ENCODE data around the gene FLII. TPM values are rescaled to one million over a fixed set of nuclear protein-coding genes. Genes with fewer than 3 reads are reported as not detected.
"Not testable (repeated sequence)": the region's sequence is repeated elsewhere in the genome, so short reads cannot be mapped to it uniquely, and the experiment has no call there.

FLII gene
- 280 and 292 TPM in 2 replicates for total RNA-seq

DNA sequence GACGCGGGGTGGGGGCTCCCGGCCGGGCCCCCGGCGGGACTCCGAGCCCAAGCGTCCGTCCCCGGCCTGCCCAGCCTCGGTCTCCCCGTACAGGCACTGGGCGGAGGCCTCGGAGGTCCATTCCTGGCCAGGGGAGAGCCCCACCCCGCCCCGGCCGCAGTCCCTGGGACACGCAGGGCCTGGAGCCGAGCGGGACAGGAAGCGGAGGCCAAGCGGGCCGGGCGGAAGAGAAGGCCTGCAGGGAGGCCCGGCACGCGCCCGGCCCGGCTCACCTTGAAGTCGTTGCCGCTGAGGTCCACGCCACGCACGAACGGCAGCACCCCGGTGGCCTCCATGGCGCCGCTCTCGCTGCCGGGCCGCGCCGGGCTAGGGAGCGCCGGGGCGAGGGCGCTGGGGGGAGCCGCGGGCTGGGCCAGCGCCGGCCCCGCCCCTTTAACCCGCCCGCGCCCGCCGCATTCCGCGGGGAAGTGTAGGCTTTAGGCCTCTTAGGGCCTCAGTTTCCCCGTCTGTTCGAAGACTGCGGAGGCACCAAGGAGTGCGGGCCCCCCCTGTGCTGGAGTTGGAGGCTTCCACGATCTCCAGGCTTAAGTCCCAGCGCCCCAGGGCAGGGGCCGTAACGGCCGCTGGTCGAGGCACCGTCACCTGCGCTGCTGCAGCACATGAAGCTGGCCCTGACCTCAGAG is at the start of gene FLII:
Gene FLII, minus strand, starts transcription at position 383 of the 683 bp plus-strand sequence. Its CDS starts 48 bp downstream, at position 335.
- DNase-seq (ENCODE audit: low read depth in 2 of 2) = peak in 1 of 2 donors; percentile 12

DNA sequence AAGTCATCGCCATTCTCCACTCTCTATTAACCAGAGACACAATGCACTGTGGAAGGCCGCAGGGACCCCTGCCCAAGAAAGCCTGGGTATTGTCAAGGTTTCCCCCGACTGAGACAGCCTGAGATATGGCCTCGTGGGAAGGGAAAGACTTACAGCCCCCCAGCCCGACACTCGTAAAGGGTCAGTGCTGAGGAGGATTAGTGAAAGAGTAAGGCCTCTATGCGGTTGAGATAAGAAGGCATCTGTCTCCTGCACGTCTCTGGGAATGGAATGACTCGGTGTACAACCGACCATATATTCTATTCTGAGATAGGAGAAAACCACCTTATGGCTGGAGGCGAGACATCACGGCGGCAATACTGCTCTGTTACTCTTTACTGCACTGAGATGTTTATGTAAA is 44.7 kb upstream of the FLII start:
- DNase-seq (ENCODE audit: low read depth in 2 of 2) = not testable (repeated sequence)

DNA sequence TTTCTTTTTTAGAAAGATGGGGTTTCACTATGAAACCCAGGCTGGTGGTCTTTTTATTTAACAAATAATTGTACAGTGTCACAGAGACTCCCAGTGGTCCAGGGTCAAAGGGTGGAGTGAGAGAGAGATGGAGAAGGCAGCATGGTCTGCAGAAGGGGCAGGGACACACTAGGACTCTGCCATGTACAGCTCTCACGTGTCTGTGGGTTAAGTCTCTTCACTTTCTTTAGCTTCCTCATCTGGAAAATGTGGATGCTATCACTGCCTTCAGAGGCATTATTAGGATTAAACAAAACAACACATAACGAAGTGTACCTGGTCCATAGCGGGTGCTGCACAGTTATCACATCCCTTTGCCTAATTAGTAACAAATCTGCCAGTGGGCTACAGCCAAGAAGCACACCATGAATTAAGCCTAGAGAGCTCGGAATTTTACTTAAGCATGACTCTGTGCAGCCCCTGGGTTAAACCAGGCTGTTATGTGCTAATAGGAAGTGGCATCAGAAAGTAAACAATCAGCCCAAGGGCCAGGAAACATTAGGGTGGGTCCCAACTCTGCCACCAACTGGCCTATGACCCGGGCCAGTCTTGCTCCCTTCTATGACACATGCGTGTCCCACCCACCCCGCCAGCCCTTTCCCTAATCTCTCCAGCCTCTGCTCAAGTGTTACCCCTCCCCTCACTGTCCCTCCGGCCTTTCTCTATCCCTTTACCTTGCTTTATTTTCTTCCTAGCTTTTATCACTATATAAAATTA is 42.4 kb upstream of the FLII start:
- DNase-seq (ENCODE audit: low read depth in 2 of 2) = peak in 1 of 2 donors; percentile 55

DNA sequence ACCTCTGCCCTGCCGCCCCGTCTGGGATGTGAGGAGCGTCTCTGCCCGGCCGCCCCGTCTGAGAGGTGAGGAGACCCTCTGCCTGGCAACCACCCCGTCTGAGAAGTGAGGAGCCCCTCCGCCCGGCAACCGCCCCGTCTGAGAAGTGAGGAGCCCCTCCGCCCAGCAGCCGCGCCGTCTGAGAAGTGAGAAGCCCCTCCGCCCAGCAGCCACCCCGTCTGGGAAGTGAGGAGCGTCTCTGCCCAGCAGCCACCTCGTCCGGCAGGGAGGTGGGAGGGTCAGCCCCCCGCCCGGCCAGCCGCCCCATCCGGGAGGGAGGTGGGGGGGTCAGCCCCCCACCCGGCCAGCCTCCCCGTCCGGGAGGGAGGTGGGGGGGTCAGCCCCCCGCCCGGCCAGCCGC is 39.5 kb upstream of the FLII start:
- not testable (repeated sequence) for DNase-seq (ENCODE audit: low read depth in 2 of 2)

DNA sequence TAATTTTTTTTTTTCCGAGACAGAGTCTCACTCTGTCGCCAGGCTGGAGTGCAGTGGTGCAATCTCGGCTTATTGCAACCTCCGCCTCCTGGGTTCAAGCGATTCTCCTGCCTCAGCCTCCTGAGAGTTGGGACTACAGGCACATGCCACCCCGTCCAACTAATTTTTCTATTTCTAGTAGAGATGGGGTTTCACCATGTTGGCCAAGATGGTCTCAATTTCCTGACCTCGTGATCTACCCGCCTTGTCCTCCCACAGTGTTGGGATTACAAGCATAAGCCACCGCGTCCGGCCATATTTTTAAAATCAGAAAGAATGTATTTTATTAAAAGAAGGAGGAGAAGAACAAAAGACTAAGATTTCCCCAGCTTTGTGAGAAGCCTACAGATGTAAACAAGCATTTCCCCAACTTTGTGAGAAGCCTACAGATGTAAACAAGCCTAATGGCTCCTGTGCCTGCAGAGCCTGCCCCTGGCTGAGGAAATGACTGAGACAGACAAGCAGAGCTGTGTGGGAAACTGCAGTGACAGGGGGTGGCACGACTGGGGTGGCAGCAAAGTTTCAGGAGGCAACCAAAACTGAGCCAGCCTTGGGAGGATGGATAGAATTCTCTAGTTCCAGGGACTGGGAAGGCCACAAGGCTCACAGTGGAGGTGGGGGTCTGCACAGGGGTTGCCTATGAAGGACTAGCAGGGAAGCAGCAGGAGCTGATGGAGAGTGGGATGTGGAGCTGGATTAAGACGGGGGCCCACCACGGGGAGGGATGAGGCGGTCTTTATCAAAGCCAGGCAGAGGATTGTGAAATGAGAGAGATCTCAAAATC is 33.4 kb upstream of the FLII start:
- no peak for DNase-seq (ENCODE audit: low read depth in 2 of 2)

DNA sequence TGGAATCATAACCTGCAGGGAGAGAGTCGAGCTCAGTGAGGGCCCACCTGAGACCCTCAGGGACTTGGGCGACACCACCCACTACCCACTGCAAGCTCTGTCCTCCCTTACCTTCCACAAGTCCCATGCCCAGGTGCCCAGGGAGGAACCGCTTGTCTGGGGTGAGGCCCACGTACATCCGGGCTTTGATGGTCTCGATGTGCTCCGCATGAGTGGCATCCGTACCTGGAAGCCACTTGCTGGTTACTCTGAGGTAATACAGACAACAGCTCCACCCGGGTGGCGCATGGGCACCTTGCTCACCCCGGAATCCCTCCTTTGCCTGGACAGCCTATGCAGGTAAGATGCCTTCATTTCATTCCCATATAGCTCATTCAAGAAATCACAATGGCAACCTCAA is 26.8 kb upstream of the FLII start:
- no peak for DNase-seq (ENCODE audit: low read depth in 2 of 2)

DNA sequence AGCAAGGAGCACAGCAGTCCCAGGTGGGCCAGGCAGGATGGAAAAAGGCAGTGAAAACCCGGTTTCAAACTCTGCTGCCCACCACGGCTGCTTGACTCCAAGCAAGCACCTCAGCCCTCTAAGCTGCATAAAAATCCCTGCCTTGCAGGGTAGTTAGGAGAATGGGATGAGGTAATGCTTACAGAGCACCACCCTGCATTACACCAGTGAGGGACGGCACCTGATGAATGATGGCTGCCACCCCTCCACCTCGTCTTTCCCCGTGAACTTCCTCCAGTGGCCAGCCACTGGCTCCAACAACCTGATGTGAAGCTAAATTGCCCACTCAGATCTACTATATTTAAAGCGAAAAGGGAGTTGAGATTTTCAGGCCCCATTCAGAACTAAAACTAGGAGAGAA is 23.2 kb upstream of the FLII start:
- DNase-seq (ENCODE audit: low read depth in 2 of 2) = no peak

DNA sequence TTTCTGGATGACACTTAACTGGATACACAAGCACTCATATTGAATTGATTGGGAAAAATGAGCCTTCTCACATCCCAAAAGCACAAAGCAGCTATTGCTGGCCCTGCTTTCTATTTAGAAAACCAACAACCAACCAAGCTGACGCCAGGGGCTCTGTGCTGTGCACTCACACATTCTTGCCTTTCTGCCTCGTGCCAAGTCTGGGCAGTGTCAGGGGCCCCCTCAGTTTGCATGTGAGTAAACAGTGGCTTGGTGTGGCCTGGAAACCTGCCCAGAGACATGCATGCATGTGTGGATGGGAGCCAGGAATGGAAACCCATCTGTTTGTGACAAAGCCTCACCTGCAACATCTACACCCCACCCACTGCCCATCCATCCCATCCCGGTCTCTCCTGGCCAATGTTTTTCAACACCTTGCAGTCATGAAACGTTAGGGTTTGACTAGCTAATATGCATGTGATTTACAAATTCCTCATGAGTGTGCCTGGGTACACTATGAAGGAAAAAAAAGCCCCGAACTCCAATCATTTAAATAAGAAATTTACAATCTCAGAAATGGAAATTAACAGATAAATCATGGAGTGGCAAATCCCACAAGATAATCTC is 22.3 kb upstream of the FLII start:
- no peak for DNase-seq (ENCODE audit: low read depth in 2 of 2)

DNA sequence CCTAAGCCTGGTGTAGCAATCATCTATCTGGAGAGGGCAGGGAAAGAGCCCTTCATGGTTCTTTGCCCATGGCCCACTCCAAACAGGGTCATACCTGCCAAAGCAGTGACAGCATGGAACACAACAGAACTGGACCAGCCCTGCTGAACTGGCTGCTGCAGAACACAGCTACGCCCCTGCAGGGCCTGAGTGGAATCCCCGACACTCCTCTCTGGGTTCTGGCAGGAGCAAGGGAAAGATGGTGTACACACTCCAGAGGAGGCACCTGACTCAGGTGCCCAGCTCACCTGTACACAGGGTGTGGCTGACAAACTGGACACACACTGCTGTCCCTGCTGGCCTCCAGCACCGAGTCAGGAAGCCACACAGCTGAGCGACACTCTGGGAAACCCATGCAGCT is 21.7 kb upstream of the FLII start:
- no peak for DNase-seq (ENCODE audit: low read depth in 2 of 2)

DNA sequence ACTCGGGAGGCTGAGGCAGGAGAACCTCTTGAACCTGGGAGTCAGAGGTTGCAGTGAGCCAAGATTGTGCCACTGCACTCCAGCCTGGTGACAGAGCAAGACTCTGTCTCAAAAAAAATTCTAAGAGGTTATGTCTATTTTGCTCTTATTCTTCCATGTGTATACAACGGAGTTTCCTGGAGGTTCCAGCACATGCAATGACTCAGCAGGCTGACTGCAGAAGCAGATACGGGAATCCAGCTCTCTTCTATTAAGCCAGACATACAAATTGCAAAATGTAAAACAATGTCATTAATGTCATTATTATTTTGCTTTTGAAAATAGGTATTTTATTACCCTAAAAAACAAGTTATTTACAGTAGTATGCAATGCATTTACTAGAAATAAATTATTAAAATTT is 20.3 kb upstream of the FLII start:
- DNase-seq (ENCODE audit: low read depth in 2 of 2) = no peak

DNA sequence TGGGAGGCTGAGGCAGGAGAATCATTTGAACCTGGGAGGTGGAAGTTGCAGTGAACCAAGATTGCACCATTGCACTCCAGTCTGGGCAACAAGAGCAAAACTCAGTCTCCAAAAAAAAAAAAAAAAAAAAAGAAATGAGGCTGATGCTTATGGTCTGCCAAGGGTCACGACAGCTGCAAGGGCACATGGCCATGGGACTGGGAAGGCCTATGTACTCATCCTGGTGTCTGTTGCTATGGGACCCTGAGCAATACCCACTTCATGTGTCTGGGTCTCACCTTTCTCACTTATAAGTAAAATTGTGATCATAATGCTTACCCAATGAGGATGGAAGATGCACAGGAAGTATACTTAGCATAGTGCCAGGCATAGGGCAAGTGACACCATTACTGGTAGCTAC is 18.5 kb upstream of the FLII start:
- no peak for DNase-seq (ENCODE audit: low read depth in 2 of 2)

DNA sequence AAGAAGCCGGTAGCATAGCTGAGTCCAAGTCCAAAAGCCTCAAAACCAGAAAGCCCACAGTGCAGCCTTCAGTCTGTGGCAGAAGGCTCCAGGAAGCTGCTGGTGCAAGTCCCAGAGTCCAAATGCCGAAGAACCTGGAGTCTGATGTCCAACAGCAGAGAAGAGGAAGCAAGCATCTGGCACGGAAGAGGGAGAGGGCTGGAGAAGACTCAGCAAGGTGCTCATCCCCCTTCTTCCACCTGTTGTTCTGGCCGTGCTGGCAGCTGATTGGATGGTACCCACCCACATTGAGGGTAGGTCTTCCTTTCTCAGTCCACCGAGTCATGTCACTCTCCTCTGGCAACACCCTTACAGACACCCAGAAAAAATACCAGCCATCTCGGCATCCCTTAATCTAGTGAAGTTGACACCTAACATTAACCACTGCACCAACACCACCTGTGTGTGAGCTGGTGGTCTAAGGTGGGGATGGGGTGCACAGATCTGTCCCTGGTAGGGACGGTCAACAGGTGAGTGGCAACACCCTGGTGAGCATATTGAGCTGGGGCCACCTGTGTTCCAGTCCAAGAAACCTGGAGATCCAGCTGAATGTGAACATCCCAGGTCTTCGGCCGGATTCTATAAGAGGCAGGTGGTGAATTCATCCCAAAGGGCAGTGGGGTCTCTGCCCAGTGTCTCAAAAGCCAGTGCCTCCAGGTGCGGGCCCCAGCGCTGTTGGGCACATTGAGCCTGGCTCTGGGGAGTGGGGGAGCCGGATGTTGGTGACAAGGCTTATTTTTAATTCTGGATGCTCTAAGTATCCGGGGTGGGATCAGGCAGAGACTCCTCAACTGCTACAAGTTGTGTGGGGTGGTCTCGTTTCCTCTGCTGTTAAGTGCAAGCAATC is 11.8 kb upstream of the FLII start:
- DNase-seq (ENCODE audit: low read depth in 2 of 2) = no peak

DNA sequence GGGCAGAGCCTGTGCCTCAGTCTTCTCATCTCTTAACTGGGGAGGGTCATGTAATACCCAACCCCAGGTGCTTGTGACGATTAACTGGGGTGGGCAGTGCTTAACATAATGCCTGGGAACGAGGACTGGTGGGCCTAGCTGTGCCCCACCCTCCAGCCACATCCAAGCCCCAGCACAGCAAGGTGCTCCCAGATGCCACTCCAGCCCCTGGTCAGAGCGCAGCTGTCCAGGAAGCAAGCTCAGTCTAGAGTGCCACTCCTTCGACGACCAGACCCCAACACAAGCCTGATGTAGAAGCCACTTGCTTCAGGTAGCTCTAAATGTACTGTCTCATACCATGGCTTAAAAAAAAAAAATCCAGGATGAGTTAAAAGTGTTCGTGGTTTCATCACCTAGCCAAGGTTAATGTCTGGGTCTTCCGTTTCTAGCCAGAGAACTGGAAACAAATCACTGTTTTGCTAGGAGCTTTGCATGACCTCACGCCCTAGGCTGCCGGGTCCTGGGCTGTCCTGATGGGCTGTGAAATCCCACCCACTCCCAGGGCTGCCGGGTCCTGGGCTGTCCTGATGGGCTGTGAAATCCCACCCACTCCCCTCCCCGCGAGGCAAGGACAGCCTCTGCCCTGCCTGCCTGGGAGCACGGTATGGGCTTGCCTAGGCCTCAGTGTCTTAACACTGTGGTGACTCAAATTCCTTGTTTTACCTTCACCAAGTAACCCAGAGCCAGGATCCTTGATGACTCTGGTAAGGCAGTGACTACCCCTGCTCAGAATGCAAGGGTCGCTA is 9.6 kb upstream of the FLII start:
- DNase-seq (ENCODE audit: low read depth in 2 of 2) = peak in 1 of 2 donors; percentile 59

DNA sequence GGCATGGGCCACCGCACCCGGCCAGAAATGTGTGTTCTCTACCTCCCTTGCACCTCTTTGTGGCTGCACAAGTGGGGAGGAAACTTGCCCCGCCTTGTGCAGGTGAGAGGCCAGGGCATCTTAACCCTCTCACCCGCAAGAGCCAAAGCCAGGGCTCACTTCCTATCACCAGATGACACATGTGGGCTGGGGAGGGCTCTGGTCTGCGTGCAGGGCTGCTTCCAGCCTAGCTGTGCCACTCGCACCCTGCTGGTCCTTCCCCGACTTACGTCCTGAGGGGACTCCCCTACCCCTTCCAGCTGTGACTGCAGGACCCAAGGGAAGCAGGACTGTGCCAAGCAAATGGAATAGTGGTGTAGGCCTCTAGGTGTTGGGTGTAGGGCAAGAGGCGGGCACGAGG is 8.8 kb upstream of the FLII start:
- no peak for DNase-seq (ENCODE audit: low read depth in 2 of 2)

DNA sequence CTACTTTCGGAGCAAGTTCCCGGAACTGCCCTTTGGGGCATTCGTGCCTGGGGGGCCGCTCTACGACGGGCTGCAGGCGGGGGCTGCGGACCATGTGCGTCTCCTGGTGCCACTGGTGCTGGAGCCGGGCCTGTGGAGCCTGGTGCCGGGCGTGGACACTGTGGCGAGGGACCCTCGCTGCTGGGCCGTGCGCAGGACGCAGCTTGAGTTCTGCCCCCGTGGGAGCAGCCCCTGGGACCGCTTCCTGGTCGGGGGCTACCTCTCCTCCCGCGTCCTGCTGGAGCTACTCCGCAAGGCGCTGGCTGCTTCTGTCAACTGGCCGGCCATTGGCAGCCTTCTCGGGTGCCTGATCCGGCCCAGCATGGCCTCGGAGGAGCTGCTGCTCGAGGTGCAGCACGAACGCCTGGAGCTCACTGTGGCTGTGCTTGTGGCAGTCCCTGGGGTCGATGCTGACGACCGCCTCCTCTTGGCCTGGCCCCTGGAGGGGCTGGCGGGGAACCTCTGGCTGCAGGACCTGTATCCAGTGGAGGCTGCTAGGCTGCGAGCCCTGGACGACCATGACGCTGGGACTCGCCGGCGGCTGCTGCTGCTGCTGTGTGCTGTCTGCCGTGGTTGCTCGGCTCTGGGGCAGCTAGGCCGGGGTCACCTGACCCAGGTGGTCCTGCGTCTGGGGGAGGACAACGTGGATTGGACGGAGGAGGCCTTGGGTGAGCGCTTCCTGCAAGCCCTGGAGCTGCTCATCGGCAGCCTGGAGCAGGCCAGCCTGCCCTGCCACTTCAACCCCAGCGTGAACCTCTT is 5.5 kb upstream of the FLII start:
- DNase-seq (ENCODE audit: low read depth in 2 of 2) = no peak

DNA sequence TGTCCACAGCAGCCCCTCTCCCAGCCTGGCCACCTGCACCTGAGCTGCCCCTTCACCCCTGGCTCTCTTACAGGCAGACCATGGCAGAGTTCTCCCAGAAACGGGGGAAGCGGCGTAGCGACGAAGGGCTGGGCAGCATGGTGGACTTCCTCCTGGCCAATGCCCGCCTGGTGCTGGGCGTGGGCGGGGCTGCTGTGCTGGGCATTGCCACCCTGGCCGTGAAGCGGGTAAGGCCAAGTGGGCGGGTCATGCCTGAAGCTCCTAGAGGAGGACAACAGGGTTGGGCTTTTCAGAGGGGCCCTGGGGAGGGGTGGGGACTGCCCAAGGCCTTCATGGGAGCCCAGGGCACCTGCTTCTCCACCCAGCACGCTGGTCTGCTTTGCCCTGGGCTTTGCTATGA is 4.1 kb upstream of the FLII start:
- DNase-seq (ENCODE audit: low read depth in 2 of 2) = no peak

DNA sequence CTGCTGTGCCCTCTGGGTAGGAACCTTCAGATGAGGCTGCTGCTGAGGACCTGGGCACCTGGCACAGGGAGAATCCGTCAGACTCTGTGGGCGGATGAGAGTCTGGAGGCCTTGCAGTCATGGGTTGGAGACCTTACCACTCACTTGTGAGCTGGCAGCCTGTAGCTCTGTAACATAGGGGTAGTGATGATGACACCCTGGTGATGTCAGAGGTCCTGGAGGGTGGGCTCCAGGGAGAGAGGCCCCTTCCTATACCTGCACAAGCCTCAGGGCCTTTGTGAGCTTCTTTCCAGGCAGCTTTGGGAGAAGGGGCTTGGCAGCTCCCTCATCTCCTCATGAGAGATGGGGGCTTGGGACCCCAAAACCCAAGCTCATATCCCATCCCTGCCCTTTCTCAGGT is 3.6 kb upstream of the FLII start:
- DNase-seq (ENCODE audit: low read depth in 2 of 2) = no peak

DNA sequence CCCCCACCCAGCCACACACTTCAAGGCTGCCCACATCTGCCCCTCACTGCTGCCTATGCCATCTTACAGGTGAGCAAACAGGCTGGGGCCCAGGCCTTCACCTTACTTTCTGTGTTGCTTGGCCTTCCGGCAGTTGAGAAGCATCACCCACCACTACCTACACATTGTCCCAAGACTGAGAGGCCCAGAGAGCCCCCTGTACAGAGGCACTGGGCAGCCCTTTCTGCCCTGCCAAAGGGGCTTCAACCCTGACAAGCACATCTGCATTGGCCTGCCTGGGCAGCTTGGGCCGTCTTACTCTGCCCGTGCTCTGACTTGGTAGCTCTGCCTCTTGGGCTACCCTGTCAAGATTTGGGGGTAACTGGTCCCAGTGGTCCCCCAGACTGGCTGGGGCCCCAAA is 3.1 kb upstream of the FLII start:
- DNase-seq (ENCODE audit: low read depth in 2 of 2) = no peak

DNA sequence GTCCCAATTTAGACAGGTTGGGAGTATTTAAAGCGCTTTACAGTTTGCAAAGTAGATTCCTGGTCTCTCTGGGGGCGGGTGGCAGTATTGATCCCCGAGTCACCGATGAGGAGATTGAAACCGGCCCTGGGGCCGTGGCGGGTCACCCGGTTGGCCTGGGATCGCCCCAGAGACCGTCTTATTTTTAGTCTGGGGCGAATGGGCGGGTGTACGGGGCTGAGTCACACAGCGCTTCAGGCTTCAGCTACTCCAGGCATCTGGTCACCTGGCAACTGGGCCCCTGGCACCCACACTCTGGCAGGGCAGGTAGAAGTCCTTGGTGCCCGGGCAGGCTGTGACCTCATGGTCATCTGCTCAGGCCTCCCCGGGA is 2.6 kb upstream of the FLII start:
- DNase-seq (ENCODE audit: low read depth in 2 of 2) = peak in 1 of 2 donors; percentile 55

Data from dermis microvascular lymphatic vessel endothelial cell (primary cell).